OCI-LY3 (cell line): Measurements from ENCODE around the gene NDUFA13.

Experiments
- EZH2phosphoT487 ChIP-seq: fragments of 200-600 bp; shearing (Covaris generic); IDR thresholded peaks from 2 replicates; pipeline ENCODE4 v1.6.1; 2018; ENCODE audit warnings: antibody characterized with exemption, mixed run types, low read depth
- TF ChIP-seq, protein P1 (sequence below): fragments of 200-600, 300-600 bp; sonication (generic); IDR thresholded peaks from 2 replicates; pipeline ENCODE4 v1.5.1; 2014; ENCODE audit warnings: antibody characterized with exemption, low read length, low read depth

DNA sequence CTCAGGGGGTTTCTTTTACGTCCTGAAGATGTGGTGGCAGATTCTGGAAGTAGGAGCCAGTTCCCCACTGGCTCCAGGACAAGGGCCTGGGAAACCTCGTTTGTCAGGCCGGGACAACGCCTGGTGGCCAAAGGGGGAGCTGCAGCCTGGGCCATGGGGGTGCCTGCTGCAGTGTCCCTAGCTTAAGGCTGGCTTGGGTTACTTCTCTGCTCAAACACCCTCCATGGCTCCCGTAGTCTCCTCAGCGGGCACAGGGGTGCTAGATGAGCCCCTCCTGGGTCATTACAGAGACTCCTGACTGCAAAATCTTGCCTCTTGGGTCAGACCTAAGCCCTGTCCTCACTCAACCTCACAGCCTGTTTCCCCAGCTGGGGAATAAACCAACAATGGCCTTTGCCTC is 36.8 kb downstream of the NDUFA13 start:
- TF ChIP-seq, protein P1, sequence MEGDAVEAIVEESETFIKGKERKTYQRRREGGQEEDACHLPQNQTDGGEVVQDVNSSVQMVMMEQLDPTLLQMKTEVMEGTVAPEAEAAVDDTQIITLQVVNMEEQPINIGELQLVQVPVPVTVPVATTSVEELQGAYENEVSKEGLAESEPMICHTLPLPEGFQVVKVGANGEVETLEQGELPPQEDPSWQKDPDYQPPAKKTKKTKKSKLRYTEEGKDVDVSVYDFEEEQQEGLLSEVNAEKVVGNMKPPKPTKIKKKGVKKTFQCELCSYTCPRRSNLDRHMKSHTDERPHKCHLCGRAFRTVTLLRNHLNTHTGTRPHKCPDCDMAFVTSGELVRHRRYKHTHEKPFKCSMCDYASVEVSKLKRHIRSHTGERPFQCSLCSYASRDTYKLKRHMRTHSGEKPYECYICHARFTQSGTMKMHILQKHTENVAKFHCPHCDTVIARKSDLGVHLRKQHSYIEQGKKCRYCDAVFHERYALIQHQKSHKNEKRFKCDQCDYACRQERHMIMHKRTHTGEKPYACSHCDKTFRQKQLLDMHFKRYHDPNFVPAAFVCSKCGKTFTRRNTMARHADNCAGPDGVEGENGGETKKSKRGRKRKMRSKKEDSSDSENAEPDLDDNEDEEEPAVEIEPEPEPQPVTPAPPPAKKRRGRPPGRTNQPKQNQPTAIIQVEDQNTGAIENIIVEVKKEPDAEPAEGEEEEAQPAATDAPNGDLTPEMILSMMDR = peak; percentile 43
- no peak for TF ChIP-seq EZH2phosphoT487
